Fibroblast of peridontal ligament (primary cell): ENCODE results near the gene NR0B2.
"Not testable (repeated sequence)": the region's sequence is repeated elsewhere in the genome, so short reads cannot be mapped to it uniquely, and the experiment has no call there.

Experiments
- DNase-seq: peaks from one replicate; pipeline ENCODE4 v3.0.0-alpha.2; 2010; ENCODE audit errors: extremely low read depth

The NR0B2 gene

DNA sequence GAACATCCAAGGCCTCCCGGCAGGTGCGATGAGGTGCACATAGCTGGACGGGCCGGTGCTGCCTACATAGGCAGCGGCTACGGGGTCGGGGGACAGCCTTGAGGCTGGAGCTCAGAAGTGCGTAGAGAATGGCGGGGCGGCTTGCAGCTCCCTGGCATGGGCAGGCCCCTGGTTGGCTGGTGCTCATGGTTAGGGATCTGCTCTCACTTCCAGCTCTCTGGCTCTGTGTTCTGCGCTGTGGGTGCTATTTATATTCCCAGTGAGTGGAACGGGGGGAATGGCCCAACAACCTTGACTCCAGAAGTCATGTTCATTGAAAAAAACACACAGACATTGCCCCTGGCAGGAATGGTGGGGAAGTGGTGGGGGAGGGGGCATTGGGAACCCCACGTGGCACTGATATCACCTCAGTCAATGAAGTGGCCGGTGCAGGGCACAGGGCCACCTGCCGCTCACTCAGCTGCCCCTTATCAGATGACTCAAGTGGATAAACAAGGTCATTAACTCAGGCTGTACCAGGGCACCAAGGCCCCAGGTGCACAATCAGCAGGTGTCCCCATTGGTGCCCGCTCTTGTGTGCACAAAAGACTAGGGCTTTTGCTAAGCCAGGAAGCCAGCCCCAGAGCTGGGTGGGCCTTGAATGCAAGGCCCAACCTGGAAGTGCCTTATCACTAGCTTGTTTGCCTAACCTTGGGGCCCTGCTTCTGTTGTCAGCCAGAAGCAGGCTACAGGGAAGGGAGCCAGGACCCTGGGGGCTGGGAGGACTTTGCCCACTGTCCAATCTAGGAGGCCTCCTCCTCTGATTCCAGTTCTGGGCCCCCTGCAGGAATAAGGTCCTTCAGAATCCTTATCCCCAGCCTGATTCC, at the start of gene NR0B2:
Gene NR0B2 (minus strand): TSS at position 222 of the 866 bp plus-strand sequence. CDS start 35 bp downstream, at position 187.
- DNase-seq: no peak

GRCh38 chr1:26961826-26962225, 48.1 kb upstream of the NR0B2 start:
- DNase-seq: peak; percentile 81

- no peak for DNase-seq
Measured at GRCh38 chr1:26960625-26960966, 46.8 kb upstream of the NR0B2 start.

DNA sequence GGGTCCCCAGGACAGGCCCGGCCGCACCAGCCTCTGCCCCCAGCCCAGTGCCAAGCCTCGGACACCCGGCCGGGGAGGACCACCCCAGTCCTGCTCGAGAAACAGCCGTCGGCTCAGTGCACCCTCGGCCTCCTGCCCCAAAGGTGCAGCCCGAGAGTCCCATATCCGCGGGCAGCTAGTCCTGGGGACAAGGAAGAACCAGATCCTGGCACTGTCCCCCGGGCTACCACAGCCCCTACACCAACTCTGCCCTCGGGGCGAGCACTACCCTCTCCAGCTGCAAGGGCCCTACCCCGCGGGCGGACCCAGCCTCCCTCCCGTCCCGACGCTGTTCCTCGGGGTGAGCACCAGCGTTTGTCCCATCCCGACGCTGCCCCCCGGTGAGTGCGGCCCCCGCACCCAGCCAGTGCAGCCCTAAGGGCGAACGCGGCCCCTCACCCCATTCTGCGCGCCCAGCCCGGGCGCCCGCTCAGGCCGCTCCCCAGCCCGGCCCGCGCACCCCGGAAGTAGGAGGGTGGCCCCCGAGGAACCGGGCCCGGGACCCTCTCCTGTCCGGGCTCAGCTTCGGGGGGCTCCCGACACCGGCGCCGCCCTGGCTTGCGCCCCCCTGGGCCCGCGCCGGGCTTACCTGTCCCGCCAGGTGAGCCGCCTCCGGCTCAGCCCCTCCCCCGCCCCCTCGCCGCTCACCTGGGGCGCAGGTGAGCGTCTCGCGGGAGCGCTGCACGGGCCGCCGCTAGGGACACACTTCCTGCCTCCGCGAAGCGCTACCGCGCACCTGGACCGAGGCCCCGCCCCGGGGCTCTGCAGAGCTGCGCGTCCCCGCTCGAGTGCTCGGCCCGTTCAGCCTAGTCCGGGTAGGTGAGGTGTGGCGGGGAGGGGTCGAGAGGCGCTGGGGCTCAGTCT, 46.2 kb upstream of the NR0B2 start, which contains the start of gene KDF1:
Gene KDF1 (minus strand): TSS at position 747 of the 903 bp plus-strand sequence. CDS start 8,088 bp downstream, outside the sequence.
- DNase-seq: no peak

GRCh38 chr1:26959270-26959669, 45.5 kb upstream of the NR0B2 start:
- DNase-seq: no peak

- DNase-seq: no peak
Measured at GRCh38 chr1:26957306-26957705, 43.5 kb upstream of the NR0B2 start.

DNA sequence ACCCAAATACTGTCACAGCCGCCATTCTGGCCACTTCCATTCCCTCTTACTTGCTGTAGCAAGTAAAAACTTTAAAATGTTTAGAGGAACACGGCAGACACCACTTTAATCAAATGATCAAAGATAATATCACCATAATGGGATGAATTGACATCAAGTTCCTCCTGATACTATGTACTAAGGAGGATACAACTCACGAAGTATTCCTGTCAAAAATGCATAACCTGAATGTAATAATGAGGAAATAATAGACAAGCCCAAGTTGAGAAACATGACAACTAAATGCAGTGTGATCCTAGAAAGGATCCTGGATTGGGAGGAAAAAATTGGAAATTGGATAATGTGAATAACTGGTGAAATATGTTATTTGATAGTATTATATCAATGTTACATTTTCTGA, 42.5 kb upstream of the NR0B2 start:
- no peak for DNase-seq

DNA sequence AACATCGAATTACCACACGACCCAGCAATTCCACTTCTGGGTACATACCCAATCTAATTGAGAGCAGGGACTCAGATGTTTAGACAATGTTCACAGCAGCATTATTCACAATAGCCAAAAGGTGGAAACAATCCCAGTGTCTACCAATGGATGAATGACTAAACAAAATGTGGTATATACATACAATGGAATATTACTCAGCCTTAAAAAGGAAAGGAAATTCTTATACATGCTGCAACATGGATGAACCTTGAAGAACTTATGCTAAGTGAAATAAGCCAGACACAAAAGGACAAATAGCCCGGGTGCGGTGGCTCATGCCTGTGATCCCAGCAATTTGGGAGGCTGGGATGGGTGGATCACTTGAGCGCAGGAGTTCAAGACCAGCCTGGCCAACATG, 39.6 kb upstream of the NR0B2 start:
- DNase-seq: no peak

DNA sequence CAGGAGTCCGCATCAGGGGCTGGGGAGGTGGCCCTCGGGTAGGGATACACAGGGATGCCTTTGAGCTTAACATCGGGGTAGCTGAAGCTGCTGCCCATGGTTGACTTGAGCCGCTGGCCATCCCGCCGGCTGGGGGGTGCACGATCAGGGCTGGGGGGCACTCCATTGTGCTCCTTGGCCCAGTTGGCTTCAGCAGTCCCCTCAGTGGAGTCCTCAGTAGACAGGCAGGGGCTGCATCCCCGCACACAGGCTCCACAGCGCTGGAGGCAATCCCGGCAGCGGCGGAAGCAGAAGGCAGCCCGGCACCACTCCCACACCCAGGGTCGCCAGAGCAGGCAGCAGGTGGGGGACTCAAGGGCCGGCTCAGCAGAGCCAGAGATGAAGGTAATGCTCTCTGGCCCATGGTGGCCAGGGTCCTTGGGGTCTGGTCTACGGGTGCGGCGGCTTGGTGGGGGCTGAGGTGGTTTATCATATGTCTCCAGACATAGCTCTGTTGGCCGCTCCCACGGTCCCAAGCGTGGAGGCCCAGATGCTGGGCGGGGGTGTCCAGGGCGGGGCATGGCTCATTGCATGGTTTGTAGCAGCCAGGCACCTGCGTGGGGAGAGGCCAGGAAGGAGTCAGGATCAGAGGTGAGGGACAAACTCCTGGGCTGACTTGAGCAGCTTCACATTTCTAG, 38.2 kb upstream of the NR0B2 start:
- no peak for DNase-seq

DNA sequence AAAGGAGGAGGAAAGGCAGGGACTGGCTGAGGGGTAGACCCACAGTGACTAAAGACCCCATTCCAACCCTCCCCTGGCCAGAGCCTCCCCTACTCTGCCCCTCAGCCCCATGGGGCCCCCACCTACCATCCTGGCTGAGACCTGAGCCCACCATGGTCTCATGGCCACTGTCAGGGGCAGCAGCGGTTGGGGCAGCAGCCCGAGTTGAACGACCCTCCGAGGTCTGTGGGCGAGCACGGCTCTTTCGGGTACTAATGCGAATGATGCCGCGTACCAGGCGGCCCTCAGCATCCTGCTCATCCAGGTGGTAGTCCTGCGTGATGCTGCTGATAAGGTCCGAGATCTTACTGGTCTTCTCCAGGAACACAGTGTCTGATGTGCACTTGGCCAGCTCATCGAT, 37.4 kb upstream of the NR0B2 start:
- DNase-seq: no peak

DNA sequence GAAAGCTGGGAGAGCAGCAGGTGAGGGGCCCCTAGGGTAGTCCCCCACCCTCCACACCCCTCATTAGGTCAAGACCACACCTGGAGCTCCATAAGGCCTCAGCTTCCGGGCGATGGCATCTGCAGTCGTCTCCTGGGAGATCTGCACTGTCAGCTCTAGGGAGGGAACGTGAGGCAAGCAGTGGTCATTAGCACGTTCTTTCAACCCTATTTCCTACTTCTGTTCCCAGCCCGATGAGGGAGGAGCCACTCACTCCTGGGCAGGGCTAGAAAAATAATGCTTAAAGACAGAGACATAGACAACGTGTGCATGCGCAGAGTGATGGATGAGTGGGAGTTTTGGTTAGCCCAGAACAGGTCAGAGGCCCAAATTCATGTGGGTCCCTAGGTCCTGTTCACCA, 36.8 kb upstream of the NR0B2 start:
- no peak for DNase-seq

GRCh38 chr1:26949926-26950319, 36.1 kb upstream of the NR0B2 start:
- no peak for DNase-seq

- DNase-seq: no peak
Measured at GRCh38 chr1:26949266-26949925, 35.6 kb upstream of the NR0B2 start.

GRCh38 chr1:26948725-26949057, 34.9 kb upstream of the NR0B2 start:
- DNase-seq: not testable (repeated sequence)

- DNase-seq: no peak
Measured at GRCh38 chr1:26946270-26946669, 32.5 kb upstream of the NR0B2 start.

DNA sequence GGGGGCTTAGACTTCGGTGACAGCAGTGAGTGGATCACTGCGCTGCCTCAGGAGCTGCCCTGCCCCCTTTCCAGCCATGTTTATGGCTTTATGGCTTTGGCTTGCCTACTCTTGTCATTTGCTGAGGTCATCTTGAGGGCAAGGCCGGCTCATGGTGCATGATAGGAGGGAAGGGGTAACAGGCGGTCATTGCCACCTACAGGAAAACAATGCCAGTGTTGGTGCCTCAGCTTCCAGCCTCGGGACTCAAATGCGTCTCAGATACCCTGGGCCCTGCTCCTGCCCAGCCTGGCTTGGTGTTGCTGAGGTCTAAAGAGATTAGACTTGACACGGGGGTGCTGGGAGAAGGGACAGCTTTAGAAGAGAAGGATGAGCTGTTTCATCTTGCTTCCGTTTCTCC, 32.0 kb upstream of the NR0B2 start:
- no peak for DNase-seq

DNA sequence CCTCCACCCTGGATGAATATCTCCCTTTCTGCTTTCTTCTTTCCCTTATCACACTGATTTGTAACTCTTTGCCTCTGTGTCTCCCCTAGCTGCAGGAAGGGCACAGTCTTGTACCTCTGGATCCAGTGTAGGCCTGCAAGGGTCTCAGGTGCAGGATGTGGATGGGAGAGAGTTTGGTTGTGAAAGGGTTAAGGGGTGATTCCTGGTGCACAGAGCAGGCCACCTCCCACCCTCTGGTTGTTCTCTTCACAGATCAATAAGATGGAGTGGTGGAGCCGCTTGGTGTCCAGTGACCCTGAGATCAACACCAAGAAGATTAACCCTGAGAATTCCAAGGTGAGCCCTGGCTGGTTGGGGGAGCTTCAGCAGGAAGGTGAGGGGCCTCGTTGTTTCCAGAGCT, 31.4 kb upstream of the NR0B2 start:
- no peak for DNase-seq

DNA sequence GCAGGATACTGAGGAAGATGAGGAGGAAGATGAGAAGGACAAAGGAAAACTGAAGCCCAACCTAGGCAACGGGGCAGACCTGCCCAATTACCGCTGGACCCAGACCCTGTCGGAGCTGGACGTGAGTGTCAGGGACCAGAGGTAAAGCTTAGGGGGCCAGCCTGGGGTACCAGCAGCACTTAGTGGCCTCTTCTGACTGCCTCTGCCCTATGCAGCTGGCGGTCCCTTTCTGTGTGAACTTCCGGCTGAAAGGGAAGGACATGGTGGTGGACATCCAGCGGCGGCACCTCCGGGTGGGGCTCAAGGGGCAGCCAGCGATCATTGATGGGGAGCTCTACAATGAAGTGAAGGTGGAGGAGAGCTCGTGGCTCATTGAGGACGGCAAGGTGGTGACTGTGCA, 28.9 kb upstream of the NR0B2 start:
- DNase-seq: no peak

- no peak for DNase-seq
Measured at GRCh38 chr1:26941311-26941710, 27.5 kb upstream of the NR0B2 start.

- no peak for DNase-seq
Measured at GRCh38 chr1:26938659-26939025, 24.9 kb upstream of the NR0B2 start.

DNA sequence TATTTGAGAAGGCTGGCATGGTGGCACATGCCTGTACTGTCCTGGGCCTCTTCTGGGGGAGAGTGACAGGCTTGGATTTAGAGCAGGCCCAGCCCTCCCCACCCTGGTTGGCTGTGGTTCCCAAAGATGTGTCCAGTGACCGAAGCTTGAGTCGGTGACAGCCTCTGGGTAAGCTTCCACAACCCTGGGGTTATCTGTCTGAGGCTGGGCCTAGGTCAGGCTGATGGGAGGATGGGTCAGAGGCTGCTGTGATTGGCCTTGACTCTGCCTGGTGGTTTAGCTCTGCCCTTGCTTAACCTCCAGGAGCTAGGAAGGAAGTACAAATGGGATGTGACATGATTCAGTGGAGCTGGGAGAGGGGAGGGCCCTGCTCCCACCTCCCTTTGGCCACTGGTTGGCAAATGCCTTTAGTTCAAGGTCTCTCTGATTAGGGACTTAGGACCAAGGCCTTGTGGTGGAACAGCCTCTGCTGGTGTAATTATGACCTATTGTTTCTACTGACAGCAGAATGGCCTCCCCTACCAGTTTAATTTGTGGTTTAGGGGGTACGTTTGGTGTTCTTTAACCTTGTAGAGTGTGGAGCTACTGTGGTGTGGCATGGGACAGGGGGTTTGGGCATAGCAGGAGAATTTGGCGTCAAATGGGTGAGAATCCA, 24.4 kb upstream of the NR0B2 start:
- DNase-seq: no peak
